Measurements from ENCODE around the gene JDP2.

Gene JDP2

GRCh38 chr14:75389679-75390078 is 38.1 kb upstream of the JDP2 start:
- H3F3A ChIP-seq (ENCODE audit: insufficient read depth, low read length): no peaks in the 10 kb centered on the region
- no peaks in the 10 kb centered on the region for H3K27me3 ChIP-seq (ENCODE audit: insufficient read depth, low read length)
- H3K9me3 ChIP-seq (ENCODE audit: low read length): no peaks in the 10 kb centered on the region
- H3K4me3 ChIP-seq (ENCODE audit: low read depth, low read length, poor library complexity, severe bottlenecking): no peak overlapping the region
- H3K9ac ChIP-seq (ENCODE audit: low read length): no peak overlapping the region
- H3K4me1 ChIP-seq (ENCODE audit: insufficient read depth, low read length, severe bottlenecking): no peaks in the 10 kb centered on the region
- H3K27ac ChIP-seq (ENCODE audit: low read depth, low read length, poor library complexity, severe bottlenecking): no peak overlapping the region
- no peaks in the 10 kb centered on the region for H3K36me3 ChIP-seq (ENCODE audit: insufficient read depth, low read length)
- no peaks in the 10 kb centered on the region for H4K20me1 ChIP-seq (ENCODE audit: insufficient read depth, low read length)
- H3K9me2 ChIP-seq (ENCODE audit: low read depth, low read length): no peaks in the 10 kb centered on the region; the same call in 1 of the 2 replicates
- no peaks in the 10 kb centered on the region for H3K79me2 ChIP-seq (ENCODE audit: insufficient read depth, low read length)
- no peak overlapping the region for H2AFZ ChIP-seq (ENCODE audit: low read length)
- TF ChIP-seq, protein P1, sequence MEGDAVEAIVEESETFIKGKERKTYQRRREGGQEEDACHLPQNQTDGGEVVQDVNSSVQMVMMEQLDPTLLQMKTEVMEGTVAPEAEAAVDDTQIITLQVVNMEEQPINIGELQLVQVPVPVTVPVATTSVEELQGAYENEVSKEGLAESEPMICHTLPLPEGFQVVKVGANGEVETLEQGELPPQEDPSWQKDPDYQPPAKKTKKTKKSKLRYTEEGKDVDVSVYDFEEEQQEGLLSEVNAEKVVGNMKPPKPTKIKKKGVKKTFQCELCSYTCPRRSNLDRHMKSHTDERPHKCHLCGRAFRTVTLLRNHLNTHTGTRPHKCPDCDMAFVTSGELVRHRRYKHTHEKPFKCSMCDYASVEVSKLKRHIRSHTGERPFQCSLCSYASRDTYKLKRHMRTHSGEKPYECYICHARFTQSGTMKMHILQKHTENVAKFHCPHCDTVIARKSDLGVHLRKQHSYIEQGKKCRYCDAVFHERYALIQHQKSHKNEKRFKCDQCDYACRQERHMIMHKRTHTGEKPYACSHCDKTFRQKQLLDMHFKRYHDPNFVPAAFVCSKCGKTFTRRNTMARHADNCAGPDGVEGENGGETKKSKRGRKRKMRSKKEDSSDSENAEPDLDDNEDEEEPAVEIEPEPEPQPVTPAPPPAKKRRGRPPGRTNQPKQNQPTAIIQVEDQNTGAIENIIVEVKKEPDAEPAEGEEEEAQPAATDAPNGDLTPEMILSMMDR (IDR thresholded peaks at IDR 0.05; ENCODE audit: low read length): no peak
- no peak for TF ChIP-seq EZH2 (IDR thresholded peaks at IDR 0.05; ENCODE audit: borderline replicate concordance, low read length)
- H3K4me2 ChIP-seq (ENCODE audit: low read length): no peak overlapping the region

- Histone ChIP-seq H3K36me3 (ENCODE audit: insufficient read depth, low read length) (no peaks in the 10 kb centered on the region), H2AFZ (ENCODE audit: low read length) (no peak overlapping the region), H3K9me3 (ENCODE audit: low read length) (no peaks in the 10 kb centered on the region), H4K20me1 (ENCODE audit: insufficient read depth, low read length) (no peaks in the 10 kb centered on the region), H3K9me2 (ENCODE audit: low read depth, low read length) (no peaks in the 10 kb centered on the region; the same call in 1 of the 2 replicates), H3K4me1 (ENCODE audit: insufficient read depth, low read length, severe bottlenecking) (no peaks in the 10 kb centered on the region), H3K27ac (ENCODE audit: low read depth, low read length, poor library complexity, severe bottlenecking) (no peak overlapping the region), H3K4me3 (ENCODE audit: low read depth, low read length, poor library complexity, severe bottlenecking) (no peak overlapping the region), H3K9ac (ENCODE audit: low read length) (no peak overlapping the region), H3K79me2 (ENCODE audit: insufficient read depth, low read length) (no peaks in the 10 kb centered on the region), H3K27me3 (ENCODE audit: insufficient read depth, low read length) (no peaks in the 10 kb centered on the region), H3F3A (ENCODE audit: insufficient read depth, low read length) (no peaks in the 10 kb centered on the region), H3K4me2 (ENCODE audit: low read length) (no peak overlapping the region)
- TF ChIP-seq EZH2 (IDR thresholded peaks at IDR 0.05; ENCODE audit: borderline replicate concordance, low read length): no peak
- TF ChIP-seq, protein P1 (IDR thresholded peaks at IDR 0.05; ENCODE audit: low read length): no peak
These were observed 37.6 kb upstream of the JDP2 start for GRCh38 chr14:75390183-75390582.

DNA sequence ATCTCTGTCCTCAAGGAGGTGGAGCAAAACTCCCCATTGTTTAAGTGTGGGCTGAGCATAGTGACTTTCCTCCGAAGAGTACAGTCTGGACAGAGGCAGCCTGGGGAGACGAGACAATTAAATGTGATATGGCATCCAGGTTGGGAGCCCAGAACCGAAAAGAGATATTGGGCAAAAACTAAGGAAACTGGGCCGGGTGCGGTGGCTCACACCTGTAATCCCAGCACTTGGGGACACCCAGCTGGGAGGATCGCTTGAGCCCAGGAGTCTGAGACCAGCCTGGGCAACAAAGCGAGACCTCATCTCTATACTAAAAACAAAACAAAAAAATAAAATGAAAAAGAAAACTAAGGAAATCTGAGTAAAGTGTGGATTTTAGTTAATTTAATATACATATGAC is 35.9 kb upstream of the JDP2 start:
- H3K4me1 ChIP-seq (ENCODE audit: insufficient read depth, low read length, severe bottlenecking): no peaks in the 10 kb centered on the region
- no peak for TF ChIP-seq EZH2 (IDR thresholded peaks at IDR 0.05; ENCODE audit: borderline replicate concordance, low read length)
- TF ChIP-seq, protein P1 (IDR thresholded peaks at IDR 0.05; ENCODE audit: low read length): no peak
- H3K4me2 ChIP-seq (ENCODE audit: low read length): no peak overlapping the region

More for the DNA sequence above, 35.9 kb upstream of the JDP2 start:
- Histone ChIP-seq H3F3A (ENCODE audit: insufficient read depth, low read length) (no peaks in the 10 kb centered on the region), H3K27ac (ENCODE audit: low read depth, low read length, poor library complexity, severe bottlenecking) (no peak overlapping the region), H3K9me2 (ENCODE audit: low read depth, low read length) (no peaks in the 10 kb centered on the region; the same call in 1 of the 2 replicates), H3K9me3 (ENCODE audit: low read length) (no peaks in the 10 kb centered on the region), H3K4me3 (ENCODE audit: low read depth, low read length, poor library complexity, severe bottlenecking) (no peak overlapping the region), H3K79me2 (ENCODE audit: insufficient read depth, low read length) (no peaks in the 10 kb centered on the region), H3K9ac (ENCODE audit: low read length) (no peak overlapping the region), H2AFZ (ENCODE audit: low read length) (no peak overlapping the region), H4K20me1 (ENCODE audit: insufficient read depth, low read length) (no peaks in the 10 kb centered on the region), H3K36me3 (ENCODE audit: insufficient read depth, low read length) (no peaks in the 10 kb centered on the region), H3K27me3 (ENCODE audit: insufficient read depth, low read length) (no peaks in the 10 kb centered on the region)

All from OCI-LY1 (cell line).